Small intestine (tissue), 16 donors: Measurements from ENCODE around the gene EIF3C. TPM values are rescaled to one million over a fixed set of nuclear protein-coding genes. Genes with fewer than 3 reads are reported as not detected.
"Not testable (repeated sequence)": the region's sequence is repeated elsewhere in the genome, so short reads cannot be mapped to it uniquely, and the experiment has no call there.

ENCODE experiments used
- DNase-seq, 2 donors: peaks; one replicate each; pipeline versions ENCODE4 v3.0.0 to v3.0.0-alpha.2; 2013
- FAIRE-seq: peaks from 2 replicates; lab custom pipeline; 2012; peaks lifted over from hg19 to GRCh38; lab: Jason Lieb, UNC
- H3K27ac ChIP-seq, 3 donors: one replicate each; pipeline ENCODE4 v1.5.1; 2013; ENCODE audit warnings: low read length in 2 of 3, mild to moderate bottlenecking in 2 of 3, control low read depth in 1 of 3, inconsistent platforms in 1 of 3, low read depth in 1 of 3, moderate library complexity in 1 of 3
- H3K27me3 ChIP-seq, 3 donors: one replicate each; pipeline ENCODE4 v1.6.1; 2013; ENCODE audit warnings: low read length in 3 of 3, inconsistent platforms in 1 of 3; ENCODE audit not compliant: control insufficient read depth in 3 of 3, insufficient read depth in 3 of 3
- H3K36me3 ChIP-seq, 3 donors: one replicate each; pipeline ENCODE4 v1.6.1; 2013; ENCODE audit warnings: low read length in 3 of 3, inconsistent platforms in 1 of 3, low read depth in 1 of 3, mild to moderate bottlenecking in 1 of 3, moderate library complexity in 1 of 3; ENCODE audit not compliant: control insufficient read depth in 3 of 3, insufficient read depth in 2 of 3
- H3K4me1 ChIP-seq, 3 donors: one replicate each; pipeline ENCODE4 v1.6.1; 2013; ENCODE audit warnings: low read length in 2 of 3, inconsistent platforms in 1 of 3, low read depth in 1 of 3, mild to moderate bottlenecking in 1 of 3, moderate library complexity in 1 of 3; ENCODE audit not compliant: control insufficient read depth in 3 of 3, insufficient read depth in 2 of 3
- H3K4me3 ChIP-seq, 3 donors: one replicate each; pipeline ENCODE4 v1.5.1; 2013; ENCODE audit warnings: low read length in 3 of 3, control low read depth in 1 of 3, inconsistent platforms in 1 of 3, low read depth in 1 of 3, mild to moderate bottlenecking in 1 of 3, moderate library complexity in 1 of 3
- H3K9me3 ChIP-seq, 2 donors: one replicate each; pipeline ENCODE4 v1.6.1; 2013; ENCODE audit warnings: low read depth in 1 of 2, low read length in 1 of 2; ENCODE audit not compliant: control insufficient read depth in 2 of 2, insufficient read depth in 1 of 2
- WGBS, 3 donors: extraction: QIAGEN DNeasy Blood & Tissue Kit; methylation state at CpG; one replicate each; pipeline ENCODE4 v1.1.7; 2013; 5-methylcytosine and 5-hydroxymethylcytosine counted together
- long read RNA-seq, 10 donors: transcript quantifications; one replicate each; lab custom pipeline, GENCODE V29; 2026
- polyA plus RNA-seq, 4 donors: library from polyadenylated mRNA; stranded (reverse) in 3 of 4; unstranded in 1 of 4; fragments of 200-250 nt in 3 of 4; fragments of 120-200 nt in 1 of 4; gene quantifications; one replicate each; pipeline versions ENCODE4 v1.2.1 to v1.2.3, GENCODE V29; 2013
- donor health status: healthy with polysubstance abuse.
- donor health status: control.
- donor health status: control.
- donor health status: Bipolar disorder and iron deficiency.
- donor health status: healthy.

The EIF3C gene, protein sequence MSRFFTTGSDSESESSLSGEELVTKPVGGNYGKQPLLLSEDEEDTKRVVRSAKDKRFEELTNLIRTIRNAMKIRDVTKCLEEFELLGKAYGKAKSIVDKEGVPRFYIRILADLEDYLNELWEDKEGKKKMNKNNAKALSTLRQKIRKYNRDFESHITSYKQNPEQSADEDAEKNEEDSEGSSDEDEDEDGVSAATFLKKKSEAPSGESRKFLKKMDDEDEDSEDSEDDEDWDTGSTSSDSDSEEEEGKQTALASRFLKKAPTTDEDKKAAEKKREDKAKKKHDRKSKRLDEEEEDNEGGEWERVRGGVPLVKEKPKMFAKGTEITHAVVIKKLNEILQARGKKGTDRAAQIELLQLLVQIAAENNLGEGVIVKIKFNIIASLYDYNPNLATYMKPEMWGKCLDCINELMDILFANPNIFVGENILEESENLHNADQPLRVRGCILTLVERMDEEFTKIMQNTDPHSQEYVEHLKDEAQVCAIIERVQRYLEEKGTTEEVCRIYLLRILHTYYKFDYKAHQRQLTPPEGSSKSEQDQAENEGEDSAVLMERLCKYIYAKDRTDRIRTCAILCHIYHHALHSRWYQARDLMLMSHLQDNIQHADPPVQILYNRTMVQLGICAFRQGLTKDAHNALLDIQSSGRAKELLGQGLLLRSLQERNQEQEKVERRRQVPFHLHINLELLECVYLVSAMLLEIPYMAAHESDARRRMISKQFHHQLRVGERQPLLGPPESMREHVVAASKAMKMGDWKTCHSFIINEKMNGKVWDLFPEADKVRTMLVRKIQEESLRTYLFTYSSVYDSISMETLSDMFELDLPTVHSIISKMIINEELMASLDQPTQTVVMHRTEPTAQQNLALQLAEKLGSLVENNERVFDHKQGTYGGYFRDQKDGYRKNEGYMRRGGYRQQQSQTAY
- polyA plus RNA-seq: 100 to 1,000 TPM; 430 to 869 (median 564) TPM
- long read RNA-seq, donor 1: 0 reads
- long read RNA-seq, donor 2, transcript EIF3C-201 (21 exons, 3,145 nt): major isoform, 23 of 27 reads
- long read RNA-seq, donor 2, partial matches to known transcripts: 0 of 27 reads
- long read RNA-seq, donor 2, other reads (novel, unspliced or antisense): 0 of 27 reads
- long read RNA-seq, donor 3, transcript EIF3C-201 (21 exons, 3,145 nt): major isoform, 12 of 68 reads
- long read RNA-seq, donor 3, transcript EIF3C-208 (3 exons, 424 nt): minor isoform, 5 of 68 reads
- long read RNA-seq, donor 3, partial matches to known transcripts: 49 of 68 reads
- long read RNA-seq, donor 3, other reads (novel, unspliced or antisense): 0 of 68 reads
- long read RNA-seq, donor 4: 0 reads
- long read RNA-seq, donor 5, partial matches to known transcripts: 0 of 5 reads
- long read RNA-seq, donor 5, other reads (novel, unspliced or antisense): 0 of 5 reads
- long read RNA-seq, donor 6, transcript EIF3C-211 (20 exons, 2,986 nt): minor isoform, 7 of 85 reads
- long read RNA-seq, donor 6, transcript EIF3C-201 (21 exons, 3,145 nt): major isoform, 38 of 85 reads
- long read RNA-seq, donor 6, partial matches to known transcripts: 38 of 85 reads
- long read RNA-seq, donor 6, other reads (novel, unspliced or antisense): 0 of 85 reads
- long read RNA-seq, donor 7, transcript EIF3C-211 (20 exons, 2,986 nt): minor isoform, 10 of 135 reads
- long read RNA-seq, donor 7, transcript EIF3C-201 (21 exons, 3,145 nt): major isoform, 67 of 135 reads
- long read RNA-seq, donor 7, partial matches to known transcripts: 46 of 135 reads
- long read RNA-seq, donor 7, other reads (novel, unspliced or antisense): 5 of 135 reads
- long read RNA-seq, donor 8, partial matches to known transcripts: 17 of 30 reads
- long read RNA-seq, donor 8, other reads (novel, unspliced or antisense): 10 of 30 reads
- long read RNA-seq, donor 9, transcript EIF3C-201 (21 exons, 3,145 nt): major isoform, 9 of 10 reads
- long read RNA-seq, donor 9, partial matches to known transcripts: 0 of 10 reads
- long read RNA-seq, donor 9, other reads (novel, unspliced or antisense): 0 of 10 reads
- long read RNA-seq, donor 10, transcript EIF3C-211 (20 exons, 2,986 nt): minor isoform, 6 of 132 reads
- long read RNA-seq, donor 10, transcript EIF3C-201 (21 exons, 3,145 nt): major isoform, 48 of 132 reads
- long read RNA-seq, donor 10, partial matches to known transcripts: 68 of 132 reads
- long read RNA-seq, donor 10, other reads (novel, unspliced or antisense): 7 of 132 reads

DNA sequence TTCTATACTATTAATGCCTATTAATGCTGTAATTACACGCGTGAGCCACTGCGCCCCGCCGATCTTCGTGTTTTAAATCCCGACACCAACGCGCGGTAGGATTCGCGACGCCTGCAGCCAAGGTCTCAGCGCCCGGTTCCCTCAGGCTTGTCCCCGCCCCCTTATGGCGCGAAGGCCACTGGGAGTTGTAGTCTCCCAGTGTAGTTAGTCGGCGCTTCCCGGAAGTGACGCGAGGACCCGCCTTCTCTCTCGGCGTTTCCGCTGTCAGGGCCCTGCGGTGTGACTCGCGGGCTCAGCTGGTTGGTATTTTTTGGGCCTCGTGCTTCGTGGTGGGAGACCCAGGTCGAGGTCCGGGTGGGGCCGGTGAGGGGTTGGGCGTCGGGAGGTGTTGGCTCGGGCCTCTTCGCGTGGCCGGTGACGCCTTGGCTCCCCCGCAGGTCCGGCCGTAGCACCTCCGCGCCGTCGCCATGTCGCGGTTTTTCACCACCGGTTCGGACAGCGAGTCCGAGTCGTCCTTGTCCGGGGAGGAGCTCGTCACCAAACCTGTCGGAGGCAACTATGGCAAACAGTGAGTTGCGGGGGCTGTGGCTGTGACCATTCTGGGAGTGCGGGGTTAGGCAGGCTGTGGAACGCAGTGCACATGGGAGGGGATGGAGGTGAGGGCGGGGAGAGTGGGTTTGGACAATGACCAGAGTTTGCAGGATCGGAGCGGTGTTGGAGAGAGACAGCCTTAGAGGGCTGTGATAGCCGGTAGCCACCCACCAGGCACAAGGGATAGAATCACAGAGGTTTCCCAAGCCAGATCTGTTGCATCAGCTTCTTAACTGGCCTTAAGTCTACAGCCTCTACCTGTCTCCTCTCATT, at the start of gene EIF3C:
TSS of gene EIF3C (plus strand) at position 245 of the 864 bp plus-strand sequence. CDS start at position 468, 223 bp downstream.
- H3K27ac ChIP-seq, H3K4me1 ChIP-seq, H3K9me3 ChIP-seq, H3K27me3 ChIP-seq, DNase-seq, FAIRE-seq, H3K4me3 ChIP-seq, H3K36me3 ChIP-seq: not testable (repeated sequence)
- no CpG with 5 or more reads among the region's 66 CpGs for WGBS, 3 donors

DNA sequence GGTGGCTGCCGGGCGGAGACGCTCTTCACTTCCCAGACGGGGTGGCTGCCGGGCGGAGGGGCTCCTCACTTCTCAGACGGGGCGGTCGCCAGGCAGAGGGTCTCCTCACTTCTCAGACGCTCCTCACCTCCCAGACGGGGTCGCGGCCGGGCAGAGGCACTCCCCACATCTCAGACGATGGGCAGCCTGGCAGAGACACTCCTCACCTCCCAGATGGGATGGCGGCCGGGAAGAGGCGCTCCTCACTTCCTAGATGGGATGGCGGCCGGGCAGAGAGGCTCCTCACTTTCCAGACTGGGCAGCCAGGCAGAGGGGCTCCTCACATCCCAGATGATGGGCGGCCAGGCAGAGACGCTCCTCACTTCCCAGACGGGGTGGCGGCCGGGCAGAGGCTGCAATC, 45.0 kb upstream of the EIF3C start:
- FAIRE-seq, H3K27me3 ChIP-seq, H3K4me3 ChIP-seq, H3K9me3 ChIP-seq, H3K4me1 ChIP-seq, DNase-seq, H3K27ac ChIP-seq, H3K36me3 ChIP-seq: not testable (repeated sequence)
- WGBS, 3 donors: 91 to 97% (median 94%) methylated on average over 9 to 17 of the region's 25 CpGs

DNA sequence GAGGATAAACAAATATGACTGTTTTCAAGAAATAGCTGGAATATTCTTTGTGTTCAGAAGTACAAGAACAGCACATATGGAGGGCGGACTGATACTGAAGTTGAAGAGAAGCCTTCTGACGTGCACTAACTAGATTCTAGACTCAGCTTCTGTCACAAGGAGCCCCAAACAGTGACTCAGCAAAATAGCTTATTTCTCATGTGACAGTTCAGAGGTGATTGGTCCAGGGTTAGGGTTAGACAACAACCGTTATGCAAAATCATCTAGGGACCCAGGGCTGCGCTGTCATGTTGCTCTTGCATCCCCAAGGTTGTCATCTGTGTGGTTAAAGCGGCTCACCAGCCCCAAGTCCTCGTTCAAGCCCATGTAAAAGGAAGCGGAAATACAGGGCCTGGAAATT, 43.8 kb upstream of the EIF3C start:
- H3K27ac ChIP-seq, FAIRE-seq, H3K4me3 ChIP-seq, H3K36me3 ChIP-seq, DNase-seq, H3K9me3 ChIP-seq, H3K27me3 ChIP-seq, H3K4me1 ChIP-seq: not testable (repeated sequence)
- no CpG with 5 or more reads among the region's 7 CpGs for WGBS, 3 donors

DNA sequence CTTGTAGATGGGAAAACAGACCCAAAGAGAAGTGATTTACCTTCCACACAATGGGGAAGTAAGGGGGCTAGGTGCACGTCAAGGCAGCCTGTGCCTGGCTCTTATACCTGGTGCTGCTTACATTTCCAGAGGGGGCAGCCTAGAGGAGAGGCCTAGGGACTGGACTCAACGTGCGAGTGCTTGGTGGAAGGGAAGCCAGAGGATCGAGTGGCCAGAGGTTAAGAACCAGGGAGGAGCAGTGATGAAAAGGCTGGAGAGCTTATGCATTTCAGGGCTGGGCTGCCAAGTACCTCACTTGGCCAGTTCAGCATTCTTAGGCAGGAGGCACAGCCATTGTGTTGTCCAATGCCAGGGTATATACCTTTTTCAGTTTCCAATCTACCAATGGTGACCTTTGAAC, 43.1 kb upstream of the EIF3C start:
- not testable (repeated sequence) for H3K36me3 ChIP-seq

DNA sequence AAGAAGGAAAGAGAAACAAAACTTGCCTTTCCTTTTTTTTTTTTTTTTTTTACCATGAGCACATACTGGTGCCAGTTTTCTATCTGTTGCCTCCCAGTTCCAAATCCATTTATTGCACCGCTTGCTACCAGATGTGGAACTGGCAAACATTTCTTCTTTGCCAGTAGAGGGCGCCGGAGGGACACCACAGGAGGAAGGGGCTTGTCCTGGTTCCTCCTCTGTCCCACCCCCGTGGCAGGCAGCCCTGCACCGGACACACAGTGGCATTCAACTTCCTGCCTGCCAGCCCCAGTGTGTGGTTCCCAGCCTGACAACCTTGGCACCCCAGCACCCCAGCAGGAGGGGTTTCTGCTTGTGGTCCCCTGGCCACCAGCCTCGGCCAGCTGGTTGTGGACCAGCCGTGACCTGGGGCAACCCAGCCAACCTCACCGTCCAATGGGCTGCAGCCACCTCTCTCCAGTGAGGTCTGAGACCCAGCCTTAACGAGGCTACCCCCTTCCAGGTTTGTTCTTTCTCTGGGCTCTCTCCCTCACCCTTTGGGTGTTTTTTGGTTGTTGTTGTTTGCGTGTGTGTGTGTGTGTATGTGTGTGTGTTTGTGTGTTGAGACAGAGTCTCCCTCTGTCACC, 22.8 kb upstream of the EIF3C start:
- H3K27me3 ChIP-seq, FAIRE-seq, DNase-seq, H3K36me3 ChIP-seq, H3K9me3 ChIP-seq, H3K27ac ChIP-seq, H3K4me3 ChIP-seq, H3K4me1 ChIP-seq: not testable (repeated sequence)
- WGBS, 3 donors: 48% methylated on average over 1 of the region's 10 CpGs; no CpG with 5 or more reads in 2 of the 3 donors

More for the DNA sequence above, 43.1 kb upstream of the EIF3C start:
- not testable (repeated sequence) for FAIRE-seq, H3K4me1 ChIP-seq, H3K9me3 ChIP-seq, H3K27me3 ChIP-seq, DNase-seq, H3K27ac ChIP-seq, H3K4me3 ChIP-seq
- no CpG with 5 or more reads among the region's 4 CpGs for WGBS, 3 donors

DNA sequence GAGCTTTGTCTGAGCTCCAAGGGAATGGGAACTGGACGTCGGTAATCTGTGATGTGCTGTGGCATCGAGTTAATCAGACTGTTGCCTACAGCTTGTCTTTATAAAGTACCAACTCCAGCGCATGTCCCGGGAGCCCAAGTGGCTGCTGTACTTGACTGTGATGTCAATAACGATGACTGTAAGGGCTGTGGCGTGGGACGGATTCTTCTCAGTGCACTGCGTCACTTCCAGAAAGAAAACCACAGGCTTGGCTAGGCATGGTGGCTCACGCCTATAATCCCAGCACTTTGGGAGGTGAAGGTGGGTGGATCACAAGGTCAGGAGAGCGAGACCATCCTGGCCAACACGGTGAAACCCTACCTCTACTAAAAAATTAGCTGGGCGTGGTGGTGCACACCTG, 21.8 kb upstream of the EIF3C start:
- H3K4me1 ChIP-seq, FAIRE-seq, H3K27ac ChIP-seq, DNase-seq, H3K36me3 ChIP-seq, H3K9me3 ChIP-seq, H3K27me3 ChIP-seq, H3K4me3 ChIP-seq: not testable (repeated sequence)
- WGBS, 3 donors: 82 to 97% methylated on average over 3 of the region's 13 CpGs; no CpG with 5 or more reads in 1 of the 3 donors
